HG03103 (cell line): ENCODE measurements around the gene CCDC77.

ENCODE experiments used
- ATAC-seq: cut with Tn5 transposase; IDR thresholded peaks from one replicate; pipeline ENCODE4 v1.9.1; 2021; ENCODE audit warnings: low read depth; ENCODE audit not compliant: unreplicated experiment

The CCDC77 gene

GRCh38 chr12:450438-450837 lies 49.0 kb downstream of the CCDC77 start:
- ATAC-seq: no peak

DNA sequence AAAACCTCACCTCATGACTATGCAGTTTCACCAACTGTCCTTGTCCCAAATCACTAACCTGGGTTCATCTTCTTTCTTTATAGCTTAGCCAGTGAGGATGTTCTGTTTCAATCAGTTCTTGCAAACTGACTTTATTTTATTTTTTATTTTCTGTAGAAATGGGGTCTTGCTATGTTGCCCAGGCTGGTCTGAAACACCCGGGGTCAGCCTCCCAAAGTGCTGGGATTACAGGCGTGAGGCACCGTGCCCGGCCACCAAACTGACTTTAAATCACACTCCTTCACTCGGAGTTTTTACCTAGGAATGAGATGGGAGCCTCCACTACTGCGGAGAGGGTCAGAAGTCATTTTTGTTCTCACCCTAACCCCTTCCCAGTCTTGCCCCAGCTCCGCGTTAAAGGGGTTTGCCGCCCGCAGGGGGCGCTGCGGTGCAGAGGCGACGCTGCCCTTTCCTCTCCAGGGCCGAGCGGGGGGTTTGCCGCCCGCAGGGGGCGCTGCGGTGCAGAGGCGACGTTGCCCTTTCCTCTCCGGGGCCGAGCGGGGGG lies 51.3 kb downstream of the CCDC77 start:
- no peak for ATAC-seq

DNA sequence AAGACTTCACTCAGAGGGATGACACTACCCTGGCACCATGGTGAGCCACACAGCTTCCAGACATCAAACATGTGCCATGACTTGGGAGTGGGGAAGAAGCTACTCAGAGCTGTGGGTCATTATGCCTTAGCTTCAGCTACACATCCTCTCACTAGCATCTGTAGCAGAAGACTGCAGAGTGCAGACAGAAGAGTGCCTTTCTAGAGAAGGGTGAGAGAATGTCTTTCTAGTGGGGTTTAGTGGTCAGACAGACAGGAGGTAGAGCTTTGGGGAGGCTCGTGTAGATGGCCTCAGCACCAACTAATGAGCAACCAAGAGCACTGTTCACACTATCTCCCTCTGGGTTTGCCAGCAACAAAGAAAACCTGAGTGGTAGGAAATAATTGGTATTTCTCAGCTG lies 53.4 kb downstream of the CCDC77 start:
- no peak for ATAC-seq

DNA sequence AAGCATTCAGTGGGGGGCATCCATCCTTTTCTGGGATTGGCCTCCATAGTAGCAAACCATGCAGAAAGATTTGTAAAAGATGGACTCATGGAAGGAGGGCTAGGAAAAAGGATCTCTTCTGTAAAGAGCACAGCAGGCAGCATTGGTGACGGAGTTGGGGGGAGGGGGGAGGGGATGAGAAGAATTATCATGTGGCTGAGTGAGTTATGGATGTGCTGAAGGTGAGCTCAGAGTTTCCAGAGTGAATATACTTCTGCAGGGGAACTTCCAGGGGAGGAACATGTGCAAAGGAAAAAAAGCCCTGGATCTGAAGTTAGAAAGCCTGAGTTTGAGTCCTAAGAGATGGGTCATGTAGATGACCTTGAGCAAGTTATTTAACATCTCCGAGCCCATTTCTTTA lies 54.4 kb downstream of the CCDC77 start:
- no peak for ATAC-seq

GRCh38 chr12:457676-458075 lies 56.2 kb downstream of the CCDC77 start:
- ATAC-seq: no peak

DNA sequence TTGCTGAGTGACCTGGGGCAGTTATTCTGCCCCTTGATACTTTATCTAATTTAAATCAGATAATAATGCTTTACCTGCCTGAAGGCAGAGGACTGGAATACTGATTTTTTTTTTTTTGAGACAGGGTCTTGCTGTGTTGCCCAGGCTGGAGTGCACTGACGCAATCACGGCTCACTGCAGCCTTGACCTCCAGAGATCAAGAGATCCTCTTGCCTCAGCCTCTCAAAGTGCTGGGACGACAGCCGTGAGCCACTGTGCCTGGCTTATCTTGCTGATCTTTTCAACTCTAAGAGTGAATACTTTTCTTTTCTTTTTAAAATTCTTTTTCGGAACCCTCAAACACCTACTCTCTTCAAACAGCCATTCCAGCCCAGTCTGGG lies 57.6 kb downstream of the CCDC77 start:
- ATAC-seq: no peak

GRCh38 chr12:459430-460258 lies 58.2 kb downstream of the CCDC77 start, which contains the start of gene B4GALNT3:
Gene B4GALNT3, plus strand, starts transcription at chr12:459939. Its CDS starts 438 bp downstream, at chr12:460377.
- ATAC-seq: no peak

- ATAC-seq: no peak
These were observed 59.1 kb downstream of the CCDC77 start for GRCh38 chr12:460261-461230.

- no peak for ATAC-seq
These were observed 60.0 kb downstream of the CCDC77 start for GRCh38 chr12:461425-461824.

GRCh38 chr12:462936-463705 lies 61.7 kb downstream of the CCDC77 start:
- no peak for ATAC-seq

DNA sequence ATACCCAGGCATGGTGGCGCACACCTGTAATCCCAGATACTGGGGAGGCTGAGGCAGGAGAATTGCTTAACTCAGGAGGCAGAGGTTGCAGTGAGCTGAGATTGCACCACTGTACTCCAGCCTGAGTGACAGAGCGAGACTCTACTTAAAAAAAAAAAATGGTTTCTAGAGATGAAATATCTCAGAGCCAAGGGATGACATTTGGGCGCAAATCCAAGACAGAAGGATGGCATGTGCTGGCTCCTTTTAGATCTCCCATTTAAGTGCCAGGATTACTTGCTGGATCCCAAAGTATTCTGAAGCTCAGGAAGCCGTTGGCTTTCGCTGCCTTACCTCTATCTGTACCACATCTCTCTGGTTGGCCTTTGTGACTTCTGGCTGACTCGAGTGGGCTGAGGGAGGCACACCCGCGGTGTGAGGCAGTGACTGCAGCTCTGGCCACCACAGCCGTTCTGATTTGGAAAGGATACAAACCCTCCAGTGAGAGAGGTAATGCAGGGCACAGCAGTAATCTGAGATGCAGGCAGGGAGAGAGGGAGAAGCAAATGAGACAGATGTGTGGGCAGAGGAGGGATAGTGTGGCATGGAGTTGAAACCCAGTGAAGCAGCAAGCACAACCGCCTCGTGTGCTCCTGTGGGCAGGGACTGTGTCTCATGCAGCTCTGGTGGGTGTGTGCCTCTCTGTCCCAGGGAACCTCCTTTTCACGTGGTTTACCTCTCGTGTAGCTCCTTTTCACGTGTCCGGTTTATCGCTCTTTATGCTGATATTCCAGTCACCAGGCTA lies 63.2 kb downstream of the CCDC77 start:
- no peak for ATAC-seq

- no peak for ATAC-seq
These were observed 64.6 kb downstream of the CCDC77 start for GRCh38 chr12:466039-466438.

DNA sequence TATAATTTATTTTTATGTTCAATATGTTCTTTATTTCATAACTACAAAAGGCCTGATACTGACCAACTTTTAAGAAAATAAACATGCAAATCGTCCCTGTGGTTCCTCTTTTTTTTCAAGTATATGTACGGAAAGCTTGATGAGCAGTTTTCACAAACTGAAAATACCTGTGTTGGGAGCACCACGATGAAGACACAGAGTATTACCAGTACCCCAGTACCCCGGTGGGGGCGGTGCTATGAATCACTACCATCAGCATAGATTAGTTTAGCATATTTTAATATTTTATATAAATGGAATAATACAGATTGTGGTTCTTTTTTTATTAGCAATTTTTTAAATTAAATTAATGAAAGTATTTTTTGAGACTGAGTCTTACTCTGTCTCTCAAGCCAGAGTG lies 65.3 kb downstream of the CCDC77 start:
- no peak for ATAC-seq

DNA sequence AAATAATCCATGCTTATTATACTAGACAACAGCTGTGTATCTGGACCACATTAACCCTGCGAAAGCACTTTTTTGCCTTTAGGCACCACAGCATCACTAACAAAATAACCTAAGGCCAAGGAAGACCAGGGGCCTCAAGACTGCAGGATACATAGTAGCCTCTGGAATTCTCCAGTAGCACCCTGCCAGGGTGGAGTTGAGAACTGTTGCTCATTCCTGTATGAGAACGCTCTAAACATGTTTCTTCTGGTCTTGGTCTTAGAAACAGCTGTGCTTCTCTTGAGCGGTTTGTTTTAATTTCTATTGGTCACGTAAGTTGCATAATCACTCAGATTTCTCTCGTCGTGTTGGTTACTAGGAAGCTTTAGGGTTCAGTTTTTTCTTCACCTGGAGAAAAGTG lies 66.1 kb downstream of the CCDC77 start:
- no peak for ATAC-seq

GRCh38 chr12:468671-469389 lies 67.4 kb downstream of the CCDC77 start:
- ATAC-seq: no peak

DNA sequence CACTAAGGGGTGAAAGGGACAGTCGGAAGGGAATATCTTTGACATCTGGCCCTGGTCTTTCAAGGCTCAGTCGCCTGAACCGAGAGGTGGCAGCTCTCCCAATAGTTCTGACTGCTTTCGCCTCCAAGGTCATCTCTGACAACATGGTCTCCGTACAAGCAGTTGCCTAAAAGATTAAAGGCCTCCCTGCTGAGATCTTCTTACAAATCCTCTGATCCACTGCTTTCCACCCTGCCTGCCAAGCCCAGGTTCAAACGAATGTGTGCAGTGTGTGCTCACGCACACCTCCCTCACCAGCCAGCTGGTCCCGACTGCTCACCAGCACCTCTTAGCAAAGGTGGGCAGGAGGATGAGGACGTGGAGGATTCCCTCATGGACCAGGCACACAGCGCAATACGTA lies 68.7 kb downstream of the CCDC77 start:
- no peak for ATAC-seq

DNA sequence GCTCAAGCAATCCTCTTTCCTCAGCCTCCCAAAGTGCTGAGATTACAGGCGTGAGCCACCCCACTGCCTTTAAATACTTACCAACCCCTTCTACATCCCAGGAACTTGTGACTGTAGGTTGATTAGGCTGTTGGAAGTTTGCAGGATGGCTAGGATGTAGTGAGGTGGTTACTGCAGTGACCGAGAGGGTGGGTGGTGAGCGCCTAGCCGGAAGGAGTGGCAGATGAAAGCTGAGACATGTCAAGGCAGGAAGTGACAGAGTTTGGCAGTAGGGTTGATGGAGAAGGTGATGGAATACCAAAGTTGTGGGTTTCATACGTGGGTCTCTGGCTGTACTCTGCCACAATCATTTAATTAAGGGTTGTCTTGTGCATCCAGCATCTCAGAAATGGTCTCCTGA lies 71.8 kb downstream of the CCDC77 start:
- ATAC-seq: no peak

GRCh38 chr12:473863-474577 lies 72.6 kb downstream of the CCDC77 start:
- no peak for ATAC-seq
